WTC11 (cell line): ENCODE data around the gene SYS1. TPM values are rescaled to one million over a fixed set of nuclear protein-coding genes. Genes with fewer than 3 reads are reported as not detected.
A peak's percentile ranks its signal among the peaks of the same experiment; 100 is the strongest.

ENCODE experiments used
- ATAC-seq: fragments of 200-7000 bp; cut with Tn5 transposase; 2 replicates; pipeline ENCODE4 v1.10.0; 2021; ENCODE audit warnings: mild to moderate bottlenecking, moderate library complexity
- CTCF ChIA-PET: fragments of 300-600 bp; sonication (Branson Sonifier 250); formaldehyde crosslinking; loops from one replicate; lab custom pipeline; 2021; ENCODE audit warnings: antibody characterized with exemption; lab: Charles Lee
- POLR2A ChIA-PET: fragments of 350-600 bp; sonication (Branson Sonifier 250); formaldehyde crosslinking; loops from one replicate; lab custom pipeline; 2021; ENCODE audit warnings: antibody characterized with exemption; lab: Charles Lee
- DNase-seq: peaks from one replicate; pipeline ENCODE4 v3.0.0; 2021; ENCODE audit warnings: low spot score
- H3K27ac Mint-ChIP-seq: 2 replicates; pipeline ENCODE4 v1.8.0; 2021; ENCODE audit warnings: mixed read lengths
- H3K27me3 Mint-ChIP-seq: 2 replicates; pipeline ENCODE4 v1.8.0; 2021; ENCODE audit warnings: low read depth, mild to moderate bottlenecking, moderate library complexity, mixed read lengths
- H3K36me3 Mint-ChIP-seq: 2 replicates; pipeline ENCODE4 v1.8.0; 2021; ENCODE audit warnings: mixed read lengths
- H3K4me1 Mint-ChIP-seq: 2 replicates; pipeline ENCODE4 v1.8.0; 2022; ENCODE audit warnings: mixed read lengths
- H3K4me3 Mint-ChIP-seq: 2 replicates; pipeline ENCODE4 v1.8.0; 2021; ENCODE audit warnings: mild to moderate bottlenecking, moderate library complexity, mixed read lengths
- H3K9me3 Mint-ChIP-seq: 2 replicates; pipeline ENCODE4 v1.8.0; 2021; ENCODE audit warnings: mixed read lengths
- CREB1 ChIP-seq: sonication (generic); formaldehyde crosslinking; IDR thresholded peaks from 2 replicates; pipeline ENCODE4 v1.8.0; 2023; ENCODE audit warnings: mild to moderate bottlenecking, missing genetic modification reagents
- CTCF ChIP-seq: fragments of 200-600 bp; IDR thresholded peaks from 2 replicates; pipeline ENCODE4 v1.8.0; 2022; ENCODE audit warnings: antibody characterized with exemption
- FOXP1 ChIP-seq: sonication (generic); formaldehyde crosslinking; IDR thresholded peaks from 2 replicates; pipeline ENCODE4 v1.8.0; 2022; ENCODE audit warnings: missing genetic modification reagents, mild to moderate bottlenecking, moderate library complexity, borderline replicate concordance
- FOXP4 ChIP-seq: sonication (generic); formaldehyde crosslinking; IDR thresholded peaks from 2 replicates; pipeline ENCODE4 v1.8.0; 2022; ENCODE audit warnings: mild to moderate bottlenecking, missing genetic modification reagents
- HMGA2 ChIP-seq: fragments of 250-450 bp; sonication (Bioruptor Pico); IDR thresholded peaks from 2 replicates; pipeline ENCODE4 v1.4.0; 2021; ENCODE audit warnings: mild to moderate bottlenecking, moderate library complexity
- JAZF1 ChIP-seq: fragments of 250-450 bp; sonication (Bioruptor Pico); IDR thresholded peaks from 2 replicates; pipeline ENCODE4 v1.9.0; 2021; ENCODE audit warnings: moderate library complexity, mild to moderate bottlenecking, inconsistent platforms
- JUN ChIP-seq: sonication (generic); formaldehyde crosslinking; IDR thresholded peaks from 2 replicates; pipeline ENCODE4 v1.8.0; 2023; ENCODE audit warnings: mild to moderate bottlenecking, missing genetic modification reagents
- NFE2L1 ChIP-seq: sonication (generic); formaldehyde crosslinking; IDR thresholded peaks from 2 replicates; pipeline ENCODE4 v1.8.1; 2023; ENCODE audit warnings: missing genetic modification reagents
- RELA ChIP-seq: sonication (generic); formaldehyde crosslinking; IDR thresholded peaks from 2 replicates; pipeline ENCODE4 v1.8.1; 2022; ENCODE audit warnings: missing genetic modification reagents, mild to moderate bottlenecking, borderline replicate concordance
- USF2 ChIP-seq: sonication (generic); formaldehyde crosslinking; IDR thresholded peaks from 2 replicates; pipeline ENCODE4 v1.8.1; 2023; ENCODE audit warnings: mild to moderate bottlenecking, missing genetic modification reagents, moderate library complexity
- ZBTB21 ChIP-seq: sonication (generic); formaldehyde crosslinking; IDR thresholded peaks from 2 replicates; pipeline ENCODE4 v1.8.1; 2023; ENCODE audit warnings: mild to moderate bottlenecking, missing genetic modification reagents, borderline replicate concordance
- ZNF219 ChIP-seq: sonication (generic); formaldehyde crosslinking; IDR thresholded peaks from 2 replicates; pipeline ENCODE4 v1.8.0; 2023; ENCODE audit warnings: missing genetic modification reagents, mild to moderate bottlenecking, borderline replicate concordance
- ZNF232 ChIP-seq: sonication (generic); formaldehyde crosslinking; IDR thresholded peaks from 2 replicates; pipeline ENCODE4 v1.8.0; 2022; ENCODE audit warnings: mild to moderate bottlenecking, missing genetic modification reagents
- ZNF396 ChIP-seq: fragments of 250-450 bp; sonication (Bioruptor Pico); IDR thresholded peaks from 2 replicates; pipeline ENCODE4 v1.8.0; 2021; ENCODE audit warnings: mild to moderate bottlenecking, moderate library complexity, borderline replicate concordance
- ZSCAN18 ChIP-seq: fragments of 250-450 bp; sonication (Bioruptor Pico); IDR thresholded peaks from 2 replicates; pipeline ENCODE4 v2.1.2; 2022; ENCODE audit warnings: mild to moderate bottlenecking, moderate library complexity
- total RNA-seq: library from RNA; stranded (reverse); gene quantifications from 3 replicates; pipeline ENCODE4 v1.2.3, GENCODE V29; 2021
- TF ChIP-seq, protein P1 (sequence below): sonication (generic); formaldehyde crosslinking; IDR thresholded peaks from 2 replicates; pipeline ENCODE4 v1.8.0; 2022; ENCODE audit warnings: mild to moderate bottlenecking, missing genetic modification reagents
- TF ChIP-seq, protein P2 (sequence below): sonication (generic); formaldehyde crosslinking; IDR thresholded peaks from 2 replicates; pipeline ENCODE4 v1.8.0; 2023; ENCODE audit warnings: mild to moderate bottlenecking, missing genetic modification reagents
- TF ChIP-seq, protein P3 (sequence below): sonication (generic); formaldehyde crosslinking; IDR thresholded peaks from 2 replicates; pipeline ENCODE4 v1.8.1; 2023; ENCODE audit warnings: mild to moderate bottlenecking, missing genetic modification reagents

SYS1 gene
- total RNA-seq, 1 experiment from 2014 or later = 16.4 TPM

GRCh38 chr20:45368221-45368980, 5.4 kb downstream of the SYS1 start (continued):
- TF ChIP-seq, protein P1, sequence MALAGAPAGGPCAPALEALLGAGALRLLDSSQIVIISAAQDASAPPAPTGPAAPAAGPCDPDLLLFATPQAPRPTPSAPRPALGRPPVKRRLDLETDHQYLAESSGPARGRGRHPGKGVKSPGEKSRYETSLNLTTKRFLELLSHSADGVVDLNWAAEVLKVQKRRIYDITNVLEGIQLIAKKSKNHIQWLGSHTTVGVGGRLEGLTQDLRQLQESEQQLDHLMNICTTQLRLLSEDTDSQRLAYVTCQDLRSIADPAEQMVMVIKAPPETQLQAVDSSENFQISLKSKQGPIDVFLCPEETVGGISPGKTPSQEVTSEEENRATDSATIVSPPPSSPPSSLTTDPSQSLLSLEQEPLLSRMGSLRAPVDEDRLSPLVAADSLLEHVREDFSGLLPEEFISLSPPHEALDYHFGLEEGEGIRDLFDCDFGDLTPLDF (CRISPR knock-in tag) = no peak

GRCh38 chr20:45370571-45371160, 7.7 kb downstream of the SYS1 start:
- Mint-ChIP-seq H3K27ac (no peak overlapping the region), H3K36me3 (no peaks in the 10 kb centered on the region; the same call in none of the 2 replicates), H3K27me3 (peaks cover 6% of the 10 kb centered on the region), H3K9me3 (no peaks in the 10 kb centered on the region), H3K4me3 (no peak overlapping the region), H3K4me1 (peaks cover 13% of the 10 kb centered on the region)
- CTCF ChIA-PET = interaction anchor here (0.6 to 5.5 kb wide), 5 partner anchors 9 to 449 kb away, joined by 3 to 164 read pairs (median 6); partner anchors contain the start of gene SYS1
- DNase-seq (no peak), ATAC-seq (no peak)
- TF ChIP-seq RELA (CRISPR knock-in tag) (no peak), JAZF1 (CRISPR knock-in tag) (no peak), ZBTB21 (CRISPR knock-in tag) (no peak), ZNF396 (no peak), JUN (CRISPR knock-in tag) (no peak), CREB1 (CRISPR knock-in tag) (no peak), CTCF (no peak), FOXP1 (no peak), HMGA2 (no peak), USF2 (no peak), ZNF219 (CRISPR knock-in tag) (no peak), NFE2L1 (no peak), ZNF232 (CRISPR knock-in tag) (no peak)
- TF ChIP-seq, protein P2, sequence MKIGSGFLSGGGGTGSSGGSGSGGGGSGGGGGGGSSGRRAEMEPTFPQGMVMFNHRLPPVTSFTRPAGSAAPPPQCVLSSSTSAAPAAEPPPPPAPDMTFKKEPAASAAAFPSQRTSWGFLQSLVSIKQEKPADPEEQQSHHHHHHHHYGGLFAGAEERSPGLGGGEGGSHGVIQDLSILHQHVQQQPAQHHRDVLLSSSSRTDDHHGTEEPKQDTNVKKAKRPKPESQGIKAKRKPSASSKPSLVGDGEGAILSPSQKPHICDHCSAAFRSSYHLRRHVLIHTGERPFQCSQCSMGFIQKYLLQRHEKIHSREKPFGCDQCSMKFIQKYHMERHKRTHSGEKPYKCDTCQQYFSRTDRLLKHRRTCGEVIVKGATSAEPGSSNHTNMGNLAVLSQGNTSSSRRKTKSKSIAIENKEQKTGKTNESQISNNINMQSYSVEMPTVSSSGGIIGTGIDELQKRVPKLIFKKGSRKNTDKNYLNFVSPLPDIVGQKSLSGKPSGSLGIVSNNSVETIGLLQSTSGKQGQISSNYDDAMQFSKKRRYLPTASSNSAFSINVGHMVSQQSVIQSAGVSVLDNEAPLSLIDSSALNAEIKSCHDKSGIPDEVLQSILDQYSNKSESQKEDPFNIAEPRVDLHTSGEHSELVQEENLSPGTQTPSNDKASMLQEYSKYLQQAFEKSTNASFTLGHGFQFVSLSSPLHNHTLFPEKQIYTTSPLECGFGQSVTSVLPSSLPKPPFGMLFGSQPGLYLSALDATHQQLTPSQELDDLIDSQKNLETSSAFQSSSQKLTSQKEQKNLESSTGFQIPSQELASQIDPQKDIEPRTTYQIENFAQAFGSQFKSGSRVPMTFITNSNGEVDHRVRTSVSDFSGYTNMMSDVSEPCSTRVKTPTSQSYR = no peak
- POLR2A ChIA-PET = no interaction called here

DNA sequence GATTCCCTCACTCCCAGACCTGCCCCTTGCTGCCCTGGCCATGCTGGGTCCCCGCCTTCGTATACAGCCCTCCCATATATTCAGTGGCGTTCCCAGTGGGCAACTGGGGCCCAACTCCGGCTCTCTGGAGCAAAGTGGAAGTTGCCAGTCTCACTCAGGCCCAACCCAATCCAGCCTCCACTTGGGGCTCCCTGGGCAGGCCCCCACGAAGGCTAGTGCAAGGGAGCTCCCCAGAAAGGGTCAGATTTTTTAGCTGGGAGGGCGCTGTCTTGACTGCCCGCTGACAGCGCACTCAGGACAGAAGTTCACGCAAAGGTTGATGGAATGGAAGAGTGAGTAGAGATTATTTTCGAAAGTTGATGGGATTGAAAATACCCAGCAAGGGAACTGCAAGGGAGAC, 9.3 kb downstream of the SYS1 start:
- CTCF ChIA-PET = interaction anchor here (0.9 to 5.5 kb wide), 24 partner anchors 11 to 399 kb away, joined by 3 to 164 read pairs (median 18); partner anchors contain the start of genes DBNDD2, MATN4, PIGT and RBPJL
- no peak overlapping the region for H3K27ac Mint-ChIP-seq
- ATAC-seq (no peak; the same call in 1 of the 2 replicates), DNase-seq (no peak)
- POLR2A ChIA-PET = interaction anchor here (0.5 to 1.4 kb wide), 3 partner anchors 24 to 64 kb away, joined by 3 to 6 read pairs (median 4); no protein-coding TSS in a partner anchor
- peaks cover 13% of the 10 kb centered on the region for H3K4me1 Mint-ChIP-seq
- H3K36me3 Mint-ChIP-seq = no peaks in the 10 kb centered on the region; the same call in none of the 2 replicates
- peaks cover 6% of the 10 kb centered on the region for H3K27me3 Mint-ChIP-seq
- no peaks in the 10 kb centered on the region for H3K9me3 Mint-ChIP-seq
- peak overlapping the region; percentile 27 for H3K4me3 Mint-ChIP-seq
- TF ChIP-seq CREB1 (CRISPR knock-in tag) (no peak), ZSCAN18 (CRISPR knock-in tag) (no peak), FOXP4 (CRISPR knock-in tag) (no peak)
- TF ChIP-seq, protein P3, sequence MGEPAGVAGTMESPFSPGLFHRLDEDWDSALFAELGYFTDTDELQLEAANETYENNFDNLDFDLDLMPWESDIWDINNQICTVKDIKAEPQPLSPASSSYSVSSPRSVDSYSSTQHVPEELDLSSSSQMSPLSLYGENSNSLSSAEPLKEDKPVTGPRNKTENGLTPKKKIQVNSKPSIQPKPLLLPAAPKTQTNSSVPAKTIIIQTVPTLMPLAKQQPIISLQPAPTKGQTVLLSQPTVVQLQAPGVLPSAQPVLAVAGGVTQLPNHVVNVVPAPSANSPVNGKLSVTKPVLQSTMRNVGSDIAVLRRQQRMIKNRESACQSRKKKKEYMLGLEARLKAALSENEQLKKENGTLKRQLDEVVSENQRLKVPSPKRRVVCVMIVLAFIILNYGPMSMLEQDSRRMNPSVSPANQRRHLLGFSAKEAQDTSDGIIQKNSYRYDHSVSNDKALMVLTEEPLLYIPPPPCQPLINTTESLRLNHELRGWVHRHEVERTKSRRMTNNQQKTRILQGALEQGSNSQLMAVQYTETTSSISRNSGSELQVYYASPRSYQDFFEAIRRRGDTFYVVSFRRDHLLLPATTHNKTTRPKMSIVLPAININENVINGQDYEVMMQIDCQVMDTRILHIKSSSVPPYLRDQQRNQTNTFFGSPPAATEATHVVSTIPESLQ (CRISPR knock-in tag) = no peak
